Activated B cell treated with CpG ODN at 0.5 μM for 24 hours (primary cell): Measurements from ENCODE around the gene H6PD. TPM values are rescaled to one million over a fixed set of nuclear protein-coding genes. Genes with fewer than 3 reads are reported as not detected.

Source experiments
- ATAC-seq: fragments of 200-7000 bp; cut with Tn5 transposase; one replicate; pipeline ENCODE4 v1.10.0; 2021; ENCODE audit warnings: low read depth, mild to moderate bottlenecking, moderate library complexity
- CTCF ChIA-PET: fragments of 350-600 bp; sonication (Branson Sonifier 250); formaldehyde crosslinking; loops from one replicate; lab custom pipeline; 2021; ENCODE audit warnings: antibody characterized with exemption; lab: Charles Lee
- POLR2A ChIA-PET: fragments of 350-600 bp; sonication (Branson Sonifier 250); formaldehyde crosslinking; loops from one replicate; lab custom pipeline; 2021; ENCODE audit warnings: antibody characterized with exemption; lab: Charles Lee
- DNase-seq: peaks from one replicate; pipeline ENCODE4 v3.0.0; 2022
- H3K27ac Mint-ChIP-seq: one replicate; pipeline ENCODE4 v1.8.0; 2020; ENCODE audit warnings: mixed read lengths
- H3K27me3 Mint-ChIP-seq: one replicate; pipeline ENCODE4 v1.8.0; 2021; ENCODE audit warnings: mixed read lengths
- H3K36me3 Mint-ChIP-seq: one replicate; pipeline ENCODE4 v1.8.0; 2021; ENCODE audit warnings: low read depth, mixed read lengths
- H3K4me1 Mint-ChIP-seq: one replicate; pipeline ENCODE4 v1.8.0; 2021; ENCODE audit warnings: mixed read lengths
- H3K4me3 Mint-ChIP-seq: one replicate; pipeline ENCODE4 v1.8.0; 2020; ENCODE audit warnings: mild to moderate bottlenecking, mixed read lengths
- H3K9me3 Mint-ChIP-seq: one replicate; pipeline ENCODE4 v1.8.0; 2020; ENCODE audit warnings: mixed read lengths
- CTCF ChIP-seq: fragments of 200-600 bp; IDR thresholded peaks from one replicate; pipeline ENCODE4 v1.8.0; 2022; ENCODE audit warnings: antibody characterized with exemption, mild to moderate bottlenecking
- intact Hi-C: fragments of 100-400 bp; cut with micrococcal nuclease; formaldehyde crosslinking; loops from one replicate; pipeline ENCODE4 v1.15.1; 2024
- total RNA-seq: library from RNA; stranded (reverse); gene quantifications from 2 replicates; pipeline ENCODE4 v1.2.3, GENCODE V29; 2022

Gene H6PD
- total RNA-seq, 1 donor from 2014 or later, result 21.9 TPM

GRCh38 chr1:9261496-9261895, 26.9 kb downstream of the H6PD start:
- ChIA-PET CTCF (no interaction called here), POLR2A (interaction anchor here (0.6 kb wide), 1 partner anchor 444 kb away, joined by 4 read pairs; no protein-coding TSS in a partner anchor)
- no peak for TF ChIP-seq CTCF
- H3K27ac Mint-ChIP-seq, result no peak overlapping the region
- ATAC-seq (no peak), DNase-seq (no peak)
- H3K4me3 Mint-ChIP-seq, result no peak overlapping the region
- intact Hi-C loops, result no loop called here
- no peaks in the 10 kb centered on the region for H3K27me3 Mint-ChIP-seq
- H3K4me1 Mint-ChIP-seq, result peaks cover 2% of the 10 kb centered on the region
- no peaks in the 10 kb centered on the region for H3K9me3 Mint-ChIP-seq
- H3K36me3 Mint-ChIP-seq, result peaks cover 60% of the 10 kb centered on the region

- ChIA-PET CTCF (no interaction called here), POLR2A (no interaction called here)
- H3K27ac Mint-ChIP-seq, result no peak overlapping the region
- H3K4me1 Mint-ChIP-seq, result peaks cover 2% of the 10 kb centered on the region
- H3K9me3 Mint-ChIP-seq, result no peaks in the 10 kb centered on the region
- H3K36me3 Mint-ChIP-seq, result peaks cover 59% of the 10 kb centered on the region
- no peak for TF ChIP-seq CTCF
- no peak for ATAC-seq
- no peaks in the 10 kb centered on the region for H3K27me3 Mint-ChIP-seq
- intact Hi-C loops, result no loop called here
- H3K4me3 Mint-ChIP-seq, result no peak overlapping the region
- DNase-seq, result no peak
These were observed 27.8 kb downstream of the H6PD start for GRCh38 chr1:9262096-9262986.

- CTCF ChIA-PET, result interaction anchor here (1.1 kb wide), 1 partner anchor 228 kb away, joined by 4 read pairs; no protein-coding TSS in a partner anchor
- DNase-seq (no peak), ATAC-seq (no peak)
- H3K27me3 Mint-ChIP-seq, result no peaks in the 10 kb centered on the region
- intact Hi-C loops, result no loop called here
- no peak overlapping the region for H3K27ac Mint-ChIP-seq
- H3K4me1 Mint-ChIP-seq, result peaks cover 2% of the 10 kb centered on the region
- H3K4me3 Mint-ChIP-seq, result no peak overlapping the region
- TF ChIP-seq CTCF, result no peak
- peaks cover 51% of the 10 kb centered on the region for H3K36me3 Mint-ChIP-seq
- no peaks in the 10 kb centered on the region for H3K9me3 Mint-ChIP-seq
- POLR2A ChIA-PET, result no interaction called here
These were observed 28.8 kb downstream of the H6PD start for GRCh38 chr1:9263276-9263855.

DNA sequence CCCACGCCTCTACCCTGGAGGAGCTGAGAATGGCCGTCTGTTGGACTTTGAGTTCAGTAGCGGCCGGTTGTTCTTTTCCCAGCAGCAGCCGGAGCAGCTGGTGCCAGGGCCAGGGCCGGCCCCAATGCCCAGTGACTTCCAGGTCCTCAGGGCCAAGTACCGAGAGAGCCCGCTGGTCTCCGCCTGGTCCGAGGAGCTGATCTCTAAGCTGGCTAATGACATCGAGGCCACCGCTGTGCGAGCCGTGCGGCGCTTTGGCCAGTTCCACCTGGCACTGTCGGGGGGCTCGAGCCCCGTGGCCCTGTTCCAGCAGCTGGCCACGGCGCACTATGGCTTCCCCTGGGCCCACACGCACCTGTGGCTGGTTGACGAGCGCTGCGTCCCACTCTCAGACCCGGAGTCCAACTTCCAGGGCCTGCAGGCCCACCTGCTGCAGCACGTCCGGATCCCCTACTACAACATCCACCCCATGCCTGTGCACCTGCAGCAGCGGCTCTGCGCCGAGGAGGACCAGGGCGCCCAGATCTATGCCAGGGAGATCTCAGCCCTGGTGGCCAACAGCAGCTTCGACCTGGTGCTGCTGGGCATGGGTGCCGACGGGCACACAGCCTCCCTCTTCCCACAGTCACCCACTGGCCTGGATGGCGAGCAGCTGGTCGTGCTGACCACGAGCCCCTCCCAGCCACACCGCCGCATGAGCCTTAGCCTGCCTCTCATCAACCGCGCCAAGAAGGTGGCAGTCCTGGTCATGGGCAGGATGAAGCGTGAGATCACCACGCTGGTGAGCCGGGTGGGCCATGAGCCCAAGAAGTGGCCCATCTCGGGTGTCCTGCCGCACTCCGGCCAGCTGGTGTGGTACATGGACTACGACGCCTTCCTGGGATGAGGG, 29.7 kb downstream of the H6PD start:
- TF ChIP-seq CTCF, result no peak
- Mint-ChIP-seq H3K27me3 (no peaks in the 10 kb centered on the region), H3K36me3 (peaks cover 56% of the 10 kb centered on the region), H3K4me3 (no peak overlapping the region), H3K9me3 (no peaks in the 10 kb centered on the region), H3K4me1 (peaks cover 2% of the 10 kb centered on the region), H3K27ac (no peak overlapping the region)
- CTCF ChIA-PET, result interaction anchor here (1.1 kb wide), 1 partner anchor 227 kb away, joined by 4 read pairs; no protein-coding TSS in a partner anchor
- no peak for ATAC-seq
- intact Hi-C loops, result no loop called here
- DNase-seq, result no peak
- POLR2A ChIA-PET, result no interaction called here
